SK-N-MC (cell line): ENCODE results near the gene FHL3.

Experiments
- DNase-seq: peaks from one replicate; pipeline ENCODE4 v3.0.0-alpha.2; 2011; ENCODE audit warnings: low read depth, low spot score
- H3K27ac ChIP-seq: fragments of 200-600 bp; sonication (generic); 2 replicates; pipeline ENCODE4 v1.5.1; 2016; ENCODE audit warnings: mixed run types
- H3K36me3 ChIP-seq: fragments of 200-600 bp; sonication (generic); 2 replicates; pipeline ENCODE4 v1.6.1; 2017; ENCODE audit warnings: antibody characterized with exemption, low read length, mixed read lengths; ENCODE audit not compliant: insufficient read depth
- H3K4me3 ChIP-seq: fragments of 200-600 bp; sonication (generic); 2 replicates; pipeline ENCODE4 v1.5.1; 2016
- H3K9ac ChIP-seq: fragments of 200-600 bp; sonication (generic); 2 replicates; pipeline ENCODE4 v1.8.0; 2017; ENCODE audit warnings: mixed run types, mixed read lengths; ENCODE audit not compliant: insufficient read length
- H3K9me3 ChIP-seq: fragments of 200-600 bp; sonication (generic); 2 replicates; pipeline ENCODE4 v1.6.1; 2017; ENCODE audit warnings: low read depth, mild to moderate bottlenecking, antibody characterized with exemption, low read length, moderate library complexity, mixed read lengths
- EZH2 ChIP-seq: fragments of 200-600 bp; sonication (generic); IDR thresholded peaks from one replicate; pipeline ENCODE4 v1.6.1; 2017; ENCODE audit warnings: antibody characterized with exemption
- FOXP2 ChIP-seq: optimal IDR thresholded peaks from 2 replicates; pipeline ENCODE3; 2011; ENCODE audit warnings: mild to moderate bottlenecking, moderate library complexity; ENCODE audit not compliant: insufficient read depth; ENCODE audit errors: extremely low read length, control extremely low read depth
- POLR2AphosphoS5 ChIP-seq: IDR thresholded peaks from 2 replicates; pipeline ENCODE4 v1.6.1; 2012; ENCODE audit warnings: mild to moderate bottlenecking, low read depth, low read length, borderline replicate concordance

The FHL3 gene, protein sequence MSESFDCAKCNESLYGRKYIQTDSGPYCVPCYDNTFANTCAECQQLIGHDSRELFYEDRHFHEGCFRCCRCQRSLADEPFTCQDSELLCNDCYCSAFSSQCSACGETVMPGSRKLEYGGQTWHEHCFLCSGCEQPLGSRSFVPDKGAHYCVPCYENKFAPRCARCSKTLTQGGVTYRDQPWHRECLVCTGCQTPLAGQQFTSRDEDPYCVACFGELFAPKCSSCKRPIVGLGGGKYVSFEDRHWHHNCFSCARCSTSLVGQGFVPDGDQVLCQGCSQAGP

DNA sequence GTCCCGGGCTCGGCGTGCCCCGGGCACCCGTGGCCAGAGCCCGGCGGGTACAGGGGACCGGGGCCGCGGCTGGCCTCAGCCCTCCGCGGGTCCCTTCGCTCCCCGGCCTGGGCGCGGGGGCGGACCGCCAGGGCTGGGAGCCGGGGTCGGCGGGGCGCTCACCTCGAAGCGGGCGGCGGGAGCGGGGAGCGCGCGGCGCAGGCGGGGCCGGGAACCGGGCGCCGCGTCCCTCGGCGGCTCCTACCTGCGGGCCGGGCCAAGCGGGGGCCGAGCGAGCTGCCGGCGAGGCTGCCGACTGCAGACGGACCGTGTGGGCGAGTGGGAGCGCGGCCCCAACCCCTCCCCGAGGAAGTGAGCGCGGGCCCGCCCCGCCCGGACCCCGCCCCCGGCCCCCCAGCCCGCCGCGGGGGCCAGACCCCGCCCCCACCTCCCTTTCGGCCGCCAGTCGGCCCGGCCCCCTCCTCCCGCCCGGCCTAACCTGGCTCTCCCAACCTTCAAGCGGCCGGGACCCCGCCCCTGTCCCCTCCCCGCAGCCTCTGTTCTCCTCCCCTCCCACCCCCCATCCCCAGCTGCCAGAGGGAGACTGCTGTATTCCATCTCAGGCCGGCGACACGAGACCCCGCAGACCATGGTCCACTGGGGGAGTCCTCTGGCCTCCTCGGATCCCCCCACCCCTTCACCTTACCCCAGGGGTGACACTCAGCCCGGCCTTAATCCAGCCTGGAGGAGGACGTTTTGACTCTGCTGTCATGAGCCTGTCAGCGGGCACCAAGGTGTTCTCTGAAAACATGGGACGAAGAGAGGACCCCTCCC, at the start of gene FHL3:
Gene FHL3, minus strand, starts transcription at position 320 of the 813 bp plus-strand sequence. CDS start 6,102 bp downstream, outside the sequence.
- H3K36me3 ChIP-seq, result no peaks in the 10 kb centered on the region
- 0 out of 2 replicates have a peak, but pooled peaks have one; percentile 36 for TF ChIP-seq POLR2AphosphoS5
- TF ChIP-seq FOXP2, result no peak
- TF ChIP-seq EZH2, result no peak
- H3K27ac ChIP-seq, result peak within 1 kb of the TSS; percentile 44
- H3K9me3 ChIP-seq, result no peaks in the 10 kb centered on the region
- peak within 1 kb of the TSS; percentile 96 for H3K4me3 ChIP-seq
- peak within 1 kb of the TSS; percentile 91 for H3K9ac ChIP-seq
- DNase-seq, result no peak

DNA sequence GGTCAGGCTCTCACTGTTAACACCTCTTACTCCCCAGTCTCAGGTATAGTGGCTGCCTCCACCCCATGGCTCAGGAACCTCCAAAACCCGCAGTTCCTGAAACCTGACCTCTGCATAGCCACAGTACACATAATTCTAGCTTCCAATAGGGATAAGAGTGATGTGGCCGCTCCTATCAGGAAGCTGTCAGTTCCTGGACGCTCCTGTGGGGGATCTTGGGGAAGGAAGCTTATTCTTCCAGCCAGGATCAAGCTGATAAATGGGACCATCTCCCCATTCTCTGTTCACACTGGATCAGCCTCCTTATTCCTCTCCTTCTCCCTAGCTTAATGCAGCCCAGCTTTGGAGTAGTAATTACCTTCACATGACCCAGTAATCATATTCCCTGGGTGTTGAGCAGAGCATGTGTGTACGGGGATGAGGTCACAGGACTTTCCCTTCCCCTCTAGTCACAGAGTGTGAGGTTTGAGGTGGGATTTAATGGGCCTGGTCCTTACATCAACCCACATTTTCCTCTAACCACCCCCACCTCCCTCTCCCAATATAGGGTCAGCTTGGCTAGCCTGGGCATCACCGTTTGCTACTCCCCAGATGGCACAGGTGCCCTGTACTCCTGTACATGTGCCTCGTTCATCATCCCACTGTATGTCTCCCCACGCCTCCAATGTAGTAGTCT, 48.2 kb upstream of the FHL3 start:
- TF ChIP-seq EZH2 (no peak), FOXP2 (no peak), POLR2AphosphoS5 (no peak)
- no peak overlapping the region for H3K9ac ChIP-seq
- no peak overlapping the region for H3K4me3 ChIP-seq
- no peak for DNase-seq
- H3K36me3 ChIP-seq, result no peaks in the 10 kb centered on the region
- H3K9me3 ChIP-seq, result no peaks in the 10 kb centered on the region
- H3K27ac ChIP-seq, result no peak overlapping the region

- no peaks in the 10 kb centered on the region for H3K36me3 ChIP-seq
- H3K27ac ChIP-seq, result no peak overlapping the region
- H3K9ac ChIP-seq, result no peak overlapping the region
- TF ChIP-seq FOXP2 (no peak), EZH2 (no peak), POLR2AphosphoS5 (no peak)
- H3K4me3 ChIP-seq, result no peak overlapping the region
- no peak for DNase-seq
- no peaks in the 10 kb centered on the region for H3K9me3 ChIP-seq
Measured at GRCh38 chr1:38052750-38053415, 47.6 kb upstream of the FHL3 start.

GRCh38 chr1:38051079-38051543, 45.8 kb upstream of the FHL3 start:
- Histone ChIP-seq H3K9ac (no peak overlapping the region), H3K9me3 (no peaks in the 10 kb centered on the region), H3K36me3 (no peaks in the 10 kb centered on the region), H3K4me3 (peak overlapping the region; percentile 48), H3K27ac (peak overlapping the region; percentile 75; the same call in 1 of the 2 replicates)
- DNase-seq, result no peak
- no peak for TF ChIP-seq POLR2AphosphoS5
- no peak for TF ChIP-seq FOXP2
- no peak for TF ChIP-seq EZH2

- Histone ChIP-seq H3K9ac (peak overlapping the region; percentile 50), H3K36me3 (no peaks in the 10 kb centered on the region), H3K4me3 (peak overlapping the region; percentile 48), H3K27ac (peak overlapping the region; percentile 75), H3K9me3 (no peaks in the 10 kb centered on the region)
- no peak for TF ChIP-seq FOXP2
- no peak for TF ChIP-seq POLR2AphosphoS5
- TF ChIP-seq EZH2, result no peak
- no peak for DNase-seq
Measured at GRCh38 chr1:38050397-38051078, 45.2 kb upstream of the FHL3 start.

- Histone ChIP-seq H3K36me3 (peaks cover 13% of the 10 kb centered on the region), H3K9ac (no peak overlapping the region), H3K4me3 (peak overlapping the region; percentile 88), H3K27ac (no peak overlapping the region), H3K9me3 (no peaks in the 10 kb centered on the region)
- no peak for DNase-seq
- TF ChIP-seq POLR2AphosphoS5 (no peak), FOXP2 (no peak), EZH2 (no peak)
Measured at GRCh38 chr1:38047603-38048141, 42.4 kb upstream of the FHL3 start.

DNA sequence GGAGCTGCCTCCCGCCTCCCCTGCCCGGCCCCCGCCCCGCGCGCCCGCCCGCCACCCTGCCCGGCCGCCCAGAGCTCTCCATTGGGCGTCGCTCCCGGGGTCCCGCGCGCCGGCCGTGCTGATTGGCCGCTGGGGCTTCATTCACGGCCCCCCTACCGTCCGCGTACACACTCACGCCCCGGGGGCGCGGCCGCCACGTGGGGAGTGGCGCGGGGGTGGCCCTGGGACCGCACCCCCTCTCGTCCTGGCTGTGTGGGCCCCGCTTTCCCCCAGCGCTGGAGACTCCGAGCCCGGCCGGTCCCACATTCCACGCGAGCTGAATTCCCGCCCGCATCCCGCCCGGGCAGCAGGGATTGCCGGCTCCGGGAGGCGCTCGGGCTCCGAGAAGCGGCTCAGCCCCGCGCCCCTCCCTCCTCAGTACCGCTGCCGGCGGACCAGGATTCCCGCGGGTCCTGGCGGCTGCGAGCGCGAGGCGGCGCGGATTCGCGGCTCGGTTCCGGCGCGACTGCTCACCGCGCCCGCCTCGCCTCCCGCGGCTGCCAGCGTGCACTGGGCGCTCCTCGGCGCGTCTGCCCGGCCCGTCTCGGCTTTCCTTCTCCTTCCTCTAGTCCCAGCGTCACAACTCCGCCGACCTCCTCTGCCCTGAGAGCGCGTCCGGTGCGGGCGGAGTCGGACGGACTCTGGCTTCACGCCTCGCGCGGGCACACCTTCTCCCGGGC, 41.7 kb upstream of the FHL3 start:
- no peak for DNase-seq
- Histone ChIP-seq H3K9ac (no peak overlapping the region), H3K9me3 (no peaks in the 10 kb centered on the region), H3K4me3 (peak overlapping the region; percentile 88), H3K27ac (no peak overlapping the region), H3K36me3 (peaks cover 13% of the 10 kb centered on the region)
- peak; percentile 17 for TF ChIP-seq FOXP2
- no peak for TF ChIP-seq POLR2AphosphoS5
- no peak for TF ChIP-seq EZH2
